ENCODE results near the gene MBD3. TPM values are rescaled to one million over a fixed set of nuclear protein-coding genes. Genes with fewer than 3 reads are reported as not detected.

The MBD3 gene
- total and polyA plus RNA-seq, 2 of the 4 experiments (the other 2 are of a cell fraction), result 42.5 to 66.3 TPM

DNA sequence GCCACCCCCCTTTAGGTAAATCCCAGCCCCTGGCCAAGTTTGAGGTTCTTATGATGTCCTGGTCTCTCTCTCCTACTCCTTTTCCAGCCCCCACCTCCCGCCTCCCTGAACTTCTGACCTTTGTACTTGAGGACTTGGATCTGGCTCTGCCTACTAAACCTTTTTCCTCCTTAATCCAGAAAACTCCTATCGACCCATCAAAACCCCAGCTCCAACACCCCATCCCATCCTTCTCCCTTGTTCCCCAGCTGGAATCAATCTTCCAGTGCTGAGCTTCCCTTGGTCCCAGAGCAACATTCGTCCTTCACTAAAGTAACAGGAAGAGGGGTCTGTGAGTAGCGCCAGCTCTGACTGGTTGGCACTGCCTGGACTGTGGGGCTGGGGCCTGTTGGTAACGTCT is 29.9 kb upstream of the MBD3 start:
- Histone ChIP-seq H3K4me3 (ENCODE audit: insufficient read depth, low read depth, low read length) (no peak overlapping the region), H3K4me1 (ENCODE audit: control insufficient read depth, insufficient read depth, low read length) (no peaks in the 10 kb centered on the region), H2AK9ac (replicated peaks; ENCODE audit: low read depth, low read length, poor library complexity) (no peak overlapping the region), H2AFZ (replicated peaks; ENCODE audit: low read length, poor library complexity) (no peak overlapping the region), H3K27ac (ENCODE audit: insufficient read depth, low read length) (no peak overlapping the region), H3K9me1 (ENCODE audit: insufficient read depth, low read length) (no peaks in the 10 kb centered on the region), H3K9ac (ENCODE audit: low read depth, low read length) (no peak overlapping the region), H2BK15ac (ENCODE audit: low read depth, low read length) (no peak overlapping the region), H3K18ac (ENCODE audit: low read depth, low read length) (no peak overlapping the region), H2BK5ac (ENCODE audit: low read depth, low read length, poor library complexity, severe bottlenecking) (no peak overlapping the region), H2AK5ac (ENCODE audit: low read depth, low read length) (no peak overlapping the region), H2BK120ac (ENCODE audit: low read depth, low read length) (no peak overlapping the region), H3K23ac (ENCODE audit: low read depth, low read length) (no peak overlapping the region), H4K91ac (ENCODE audit: insufficient read depth, low read depth, low read length) (no peak overlapping the region), H4K8ac (ENCODE audit: low read depth in 2 of 2, low read length in 2 of 2) (no peak overlapping the region), H3K79me1 (ENCODE audit: low read depth in 1 of 2, low read length in 2 of 2) (peaks cover 4 to 21% of the 10 kb centered on the region in 2 experiments; a peak in 3 of 4 replicates), H3K36me3 (ENCODE audit: control insufficient read depth, insufficient read depth, low read length) (peaks cover 61% of the 10 kb centered on the region), H3K4ac (ENCODE audit: low read depth, low read length) (no peak overlapping the region), H2BK20ac (ENCODE audit: low read depth, low read length) (no peak overlapping the region), H3K9me3 (ENCODE audit: control insufficient read depth, insufficient read depth, low read length) (no peaks in the 10 kb centered on the region), H4K5ac (ENCODE audit: low read depth, low read length) (no peak overlapping the region), H3K56ac (ENCODE audit: extremely low read depth, insufficient read depth, low read length) (no peak overlapping the region), H4K20me1 (ENCODE audit: insufficient read depth, low read length) (peaks cover 17% of the 10 kb centered on the region), H3K4me2 (ENCODE audit: low read depth, low read length) (no peak overlapping the region), H3K14ac (replicated peaks; ENCODE audit: low read depth, low read length) (no peak overlapping the region), H3K27me3 (ENCODE audit: control insufficient read depth, insufficient read depth, low read length) (no peaks in the 10 kb centered on the region)
- ChIA-PET CTCF (no interaction called here), POLR2A (ENCODE audit: unreplicated experiment) (no interaction called here)
- dilution Hi-C loops (cut with HindIII; ENCODE audit: low sequenced_read_pairs, unreplicated experiment), result no loop called here
- no CpG with 5 or more reads among the region's 5 CpGs for WGBS, 2 experiments (ENCODE audit: extremely low coverage in 2 of 2, insufficient read length in 1 of 2)
- DNase-seq, result no peak
- no peak for ATAC-seq (ENCODE audit: low read depth)
- in situ Hi-C loops (cut with MboI; ENCODE audit: low sequenced_read_pairs), result no loop called here
- TF ChIP-seq CEBPB (IDR thresholded peaks at IDR 0.05; ENCODE audit: low read depth, low read length) (no peak), MXI1 (IDR thresholded peaks at IDR 0.05; ENCODE audit: borderline replicate concordance, low read depth, low read length) (no peak), RFX5 (IDR thresholded peaks at IDR 0.05; ENCODE audit: low read depth, low read length) (no peak), POLR2A (IDR thresholded peaks at IDR 0.05; ENCODE audit: low read depth, low read length) (no peak), MAZ (IDR thresholded peaks at IDR 0.05; ENCODE audit: borderline replicate concordance, low read depth, low read length) (no peak), CHD1 (IDR thresholded peaks at IDR 0.05; ENCODE audit: low read depth, low read length) (no peak), FOS (IDR thresholded peaks at IDR 0.05; ENCODE audit: low read depth, low read length) (no peak), MAFK (IDR thresholded peaks at IDR 0.05; ENCODE audit: low read depth, low read length) (no peak), RCOR1 (IDR thresholded peaks at IDR 0.05; ENCODE audit: insufficient replicate concordance, low read length) (no peak), RAD21 (IDR thresholded peaks at IDR 0.05; ENCODE audit: low read length) (no peak), SMC3 (IDR thresholded peaks at IDR 0.05; ENCODE audit: low read depth, low read length) (no peak), BHLHE40 (IDR thresholded peaks at IDR 0.05; ENCODE audit: low read depth, low read length) (no peak), NFE2L2 (IDR thresholded peaks at IDR 0.05; ENCODE audit: low read depth, low read length) (no peak)
- TF ChIP-seq, protein P1, sequence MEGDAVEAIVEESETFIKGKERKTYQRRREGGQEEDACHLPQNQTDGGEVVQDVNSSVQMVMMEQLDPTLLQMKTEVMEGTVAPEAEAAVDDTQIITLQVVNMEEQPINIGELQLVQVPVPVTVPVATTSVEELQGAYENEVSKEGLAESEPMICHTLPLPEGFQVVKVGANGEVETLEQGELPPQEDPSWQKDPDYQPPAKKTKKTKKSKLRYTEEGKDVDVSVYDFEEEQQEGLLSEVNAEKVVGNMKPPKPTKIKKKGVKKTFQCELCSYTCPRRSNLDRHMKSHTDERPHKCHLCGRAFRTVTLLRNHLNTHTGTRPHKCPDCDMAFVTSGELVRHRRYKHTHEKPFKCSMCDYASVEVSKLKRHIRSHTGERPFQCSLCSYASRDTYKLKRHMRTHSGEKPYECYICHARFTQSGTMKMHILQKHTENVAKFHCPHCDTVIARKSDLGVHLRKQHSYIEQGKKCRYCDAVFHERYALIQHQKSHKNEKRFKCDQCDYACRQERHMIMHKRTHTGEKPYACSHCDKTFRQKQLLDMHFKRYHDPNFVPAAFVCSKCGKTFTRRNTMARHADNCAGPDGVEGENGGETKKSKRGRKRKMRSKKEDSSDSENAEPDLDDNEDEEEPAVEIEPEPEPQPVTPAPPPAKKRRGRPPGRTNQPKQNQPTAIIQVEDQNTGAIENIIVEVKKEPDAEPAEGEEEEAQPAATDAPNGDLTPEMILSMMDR (conservative IDR thresholded peaks at IDR 0.05; ENCODE audit: low read depth, low read length), result no peak
- TF ChIP-seq, protein P2, sequence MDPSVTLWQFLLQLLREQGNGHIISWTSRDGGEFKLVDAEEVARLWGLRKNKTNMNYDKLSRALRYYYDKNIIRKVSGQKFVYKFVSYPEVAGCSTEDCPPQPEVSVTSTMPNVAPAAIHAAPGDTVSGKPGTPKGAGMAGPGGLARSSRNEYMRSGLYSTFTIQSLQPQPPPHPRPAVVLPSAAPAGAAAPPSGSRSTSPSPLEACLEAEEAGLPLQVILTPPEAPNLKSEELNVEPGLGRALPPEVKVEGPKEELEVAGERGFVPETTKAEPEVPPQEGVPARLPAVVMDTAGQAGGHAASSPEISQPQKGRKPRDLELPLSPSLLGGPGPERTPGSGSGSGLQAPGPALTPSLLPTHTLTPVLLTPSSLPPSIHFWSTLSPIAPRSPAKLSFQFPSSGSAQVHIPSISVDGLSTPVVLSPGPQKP (IDR thresholded peaks at IDR 0.05; ENCODE audit: borderline replicate concordance, low read depth, low read length), result no peak
- TF ChIP-seq, protein P3, sequence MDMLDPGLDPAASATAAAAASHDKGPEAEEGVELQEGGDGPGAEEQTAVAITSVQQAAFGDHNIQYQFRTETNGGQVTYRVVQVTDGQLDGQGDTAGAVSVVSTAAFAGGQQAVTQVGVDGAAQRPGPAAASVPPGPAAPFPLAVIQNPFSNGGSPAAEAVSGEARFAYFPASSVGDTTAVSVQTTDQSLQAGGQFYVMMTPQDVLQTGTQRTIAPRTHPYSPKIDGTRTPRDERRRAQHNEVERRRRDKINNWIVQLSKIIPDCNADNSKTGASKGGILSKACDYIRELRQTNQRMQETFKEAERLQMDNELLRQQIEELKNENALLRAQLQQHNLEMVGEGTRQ (IDR thresholded peaks at IDR 0.05; ENCODE audit: low read depth, low read length), result no peak
- no TSS peak for BruUV-seq (replicated peaks)
- intact Hi-C loops (cut with micrococcal nuclease), result no loop called here
